HCT116 (cell line): Measurements from ENCODE around the gene CARMIL1. TPM values are rescaled to one million over a fixed set of nuclear protein-coding genes. Genes with fewer than 3 reads are reported as not detected.

Experiments used
- ATAC-seq: fragments of 200-7000 bp; cut with Tn5 transposase; 2 replicates; pipeline ENCODE4 v1.9.1; 2020; ENCODE audit warnings: mild to moderate bottlenecking, moderate library complexity
- BruUV-seq: library from RNA; stranded (reverse); fragments of 400-500 nt; replicated peaks from 2 replicates; lab custom pipeline; 2021; lab: Mats Ljungman, UMichigan
- CTCF ChIA-PET: fragments of 300-600 bp; sonication (Branson Sonifier 250); formaldehyde crosslinking; loops from one replicate; lab custom pipeline; 2021; ENCODE audit warnings: antibody characterized with exemption; lab: Charles Lee
- POLR2A ChIA-PET: fragments of 300-600, 350-600 bp; sonication (Branson Sonifier 250); formaldehyde crosslinking; loops from one replicate; lab custom pipeline; 2021; ENCODE audit warnings: antibody characterized with exemption; lab: Charles Lee
- RAD21 ChIA-PET, 2 experiments: fragments of 300-600 bp; sonication (Branson Sonifier 250); formaldehyde crosslinking; loops; one replicate each; lab custom pipeline; 2023; ENCODE audit warnings: low total read pairs in 2 of 2; ENCODE audit not compliant: uncharacterized antibody in 2 of 2, unreplicated experiment in 2 of 2, low non-redundant PET in 1 of 2; lab: Charles Lee
- DNase-seq: peaks from one replicate; pipeline ENCODE4 v3.0.0-alpha.2; 2010; ENCODE audit warnings: low read depth, low spot score
- H2AFZ ChIP-seq: fragments of 200-600 bp; shearing (Covaris generic), sonication (generic); 2 replicates; pipeline ENCODE4 v1.6.1; 2017; ENCODE audit warnings: low read depth, mixed run types, mixed read lengths, antibody characterized with exemption, low read length; ENCODE audit not compliant: poor library complexity, severe bottlenecking
- H3K27ac ChIP-seq: 2 replicates; pipeline ENCODE4 v1.5.1; 2012; ENCODE audit warnings: low read depth, low read length
- H3K27me3 ChIP-seq: fragments of 200-600 bp; sonication (generic); 2 replicates; pipeline ENCODE4 v1.6.1; 2016; ENCODE audit warnings: mixed run types, low read length, mixed read lengths; ENCODE audit not compliant: insufficient read depth
- H3K36me3 ChIP-seq, 2 experiments: fragments of 200-500 bp in 1 of 2; fragments of 200-600 bp in 1 of 2; sonication (Bioruptor generic) in 1 of 2; sonication (generic) in 1 of 2; 2 replicates each; pipeline versions ENCODE4 v1.5.1 to v1.6.1; 2014 to 2016; ENCODE audit warnings: low read length in 2 of 2, inconsistent platforms in 1 of 2, mixed read lengths in 1 of 2, mixed run types in 1 of 2; ENCODE audit not compliant: insufficient read depth in 2 of 2, control insufficient read depth in 1 of 2
- H3K4me1 ChIP-seq, 2 experiments: fragments of 200-600 bp in 1 of 2; sonication (generic) in 1 of 2; 2 replicates each; pipeline versions ENCODE4 v1.5.1 to v1.6.1; 2012 to 2017; ENCODE audit warnings: low read length in 2 of 2, inconsistent platforms in 1 of 2, mild to moderate bottlenecking in 1 of 2, mixed read lengths in 1 of 2, mixed run types in 1 of 2, moderate library complexity in 1 of 2; ENCODE audit not compliant: insufficient read depth in 2 of 2, control insufficient read depth in 1 of 2
- H3K4me2 ChIP-seq: fragments of 200-600 bp; sonication (generic); 2 replicates; pipeline ENCODE4 v1.6.1; 2017; ENCODE audit warnings: mixed run types, low read length, mixed read lengths
- H3K4me3 ChIP-seq, 2 experiments: fragments of 200-600 bp in 1 of 2; sonication (generic) in 1 of 2; replicated peaks in 1 of 2; 2 replicates each; pipeline ENCODE4 v1.5.1; 2011 to 2016; ENCODE audit warnings: low read length in 2 of 2, control low read depth in 1 of 2, low read depth in 1 of 2, mild to moderate bottlenecking in 1 of 2, mixed read lengths in 1 of 2, mixed run types in 1 of 2
- H3K79me2 ChIP-seq: fragments of 200-600 bp; sonication (generic); 2 replicates; pipeline ENCODE4 v1.6.1; 2017; ENCODE audit warnings: mild to moderate bottlenecking, mixed run types, low read length, moderate library complexity, mixed read lengths; ENCODE audit not compliant: insufficient read depth
- H3K9ac ChIP-seq: fragments of 200-600 bp; sonication (generic); 2 replicates; pipeline ENCODE4 v1.6.1; 2016; ENCODE audit warnings: low read length, mixed read lengths
- H3K9me2 ChIP-seq: fragments of 200-600 bp; sonication (generic), shearing (Covaris generic); 2 replicates; pipeline ENCODE4 v1.6.1; 2017; ENCODE audit warnings: mixed run types, mild to moderate bottlenecking, moderate library complexity; ENCODE audit not compliant: insufficient read depth
- H3K9me3 ChIP-seq, 2 experiments: fragments of 200-500 bp in 1 of 2; fragments of 200-600 bp in 1 of 2; sonication (Bioruptor generic) in 1 of 2; sonication (generic) in 1 of 2; 2 replicates each; pipeline ENCODE4 v1.6.1; 2014 to 2017; ENCODE audit warnings: low read length in 2 of 2, mixed read lengths in 2 of 2, inconsistent platforms in 1 of 2, low read depth in 1 of 2, mild to moderate bottlenecking in 1 of 2, mixed run types in 1 of 2, moderate library complexity in 1 of 2; ENCODE audit not compliant: control insufficient read depth in 1 of 2, insufficient read depth in 1 of 2
- H4K20me1 ChIP-seq: fragments of 200-600 bp; sonication (generic), shearing (Covaris generic); 2 replicates; pipeline ENCODE4 v1.6.1; 2017; ENCODE audit warnings: mixed run types, mild to moderate bottlenecking, moderate library complexity; ENCODE audit not compliant: insufficient read depth
- ATF3 ChIP-seq: IDR thresholded peaks from 2 replicates; pipeline ENCODE4 v1.6.1; 2012
- CTCF ChIP-seq, 3 experiments: fragments of 200-600 bp in 1 of 3; sonication (generic) in 1 of 3; IDR thresholded peaks in 2 of 3; conservative IDR thresholded peaks in 1 of 3; 2 replicates each; pipeline ENCODE4 v1.5.1; 2012 to 2017; ENCODE audit warnings: low read depth in 2 of 3, low read length in 2 of 3, antibody characterized with exemption in 1 of 3, borderline replicate concordance in 1 of 3, control low read depth in 1 of 3, mild to moderate bottlenecking in 1 of 3, mixed read lengths in 1 of 3, mixed run types in 1 of 3, moderate library complexity in 1 of 3; ENCODE audit not compliant: insufficient read depth in 1 of 3
- EGR1 ChIP-seq: IDR thresholded peaks from 2 replicates; pipeline ENCODE4 v1.6.1; 2012; ENCODE audit warnings: low read depth
- ELF1 ChIP-seq: IDR thresholded peaks from 2 replicates; pipeline ENCODE4 v1.6.1; 2012; ENCODE audit warnings: low read depth, borderline replicate concordance
- EZH2phosphoT487 ChIP-seq: fragments of 200-600 bp; IDR thresholded peaks from 2 replicates; pipeline ENCODE4 v1.6.1; 2018; ENCODE audit warnings: antibody characterized with exemption, borderline replicate concordance
- FOSL1 ChIP-seq: IDR thresholded peaks from 2 replicates; pipeline ENCODE4 v1.6.1; 2012; ENCODE audit warnings: low read depth
- MAX ChIP-seq: IDR thresholded peaks from 2 replicates; pipeline ENCODE4 v1.6.1; 2012
- POLR2A ChIP-seq: IDR thresholded peaks from 2 replicates; pipeline ENCODE4 v1.7.0; 2011; ENCODE audit warnings: borderline replicate concordance; ENCODE audit not compliant: insufficient read depth, insufficient read length; ENCODE audit errors: extremely low read depth
- SRF ChIP-seq: IDR thresholded peaks from 2 replicates; pipeline ENCODE4 v1.6.1; 2012; ENCODE audit warnings: low read depth
- TCF7L2 ChIP-seq: IDR thresholded peaks from 2 replicates; pipeline ENCODE4 v1.7.0; 2011; ENCODE audit warnings: borderline replicate concordance, inconsistent platforms; ENCODE audit not compliant: insufficient read depth, insufficient read length; ENCODE audit errors: extremely low read depth
- YY1 ChIP-seq: IDR thresholded peaks from 2 replicates; pipeline ENCODE4 v1.6.1; 2011; ENCODE audit warnings: low read length, low read depth, moderate library complexity, mild to moderate bottlenecking; ENCODE audit not compliant: insufficient replicate concordance; ENCODE audit errors: extremely low read depth
- ZBTB33 ChIP-seq: IDR thresholded peaks from 2 replicates; pipeline ENCODE4 v1.6.1; 2011; ENCODE audit warnings: mild to moderate bottlenecking, low read length, moderate library complexity; ENCODE audit not compliant: insufficient replicate concordance; ENCODE audit errors: extremely low read depth
- ZNF274 ChIP-seq: fragments of 200-500 bp; sonication (Bioruptor generic); IDR thresholded peaks from 2 replicates; pipeline ENCODE4 v1.6.1; 2014; ENCODE audit warnings: mild to moderate bottlenecking, low read depth, low read length, inconsistent platforms
- intact Hi-C: fragments of 100-400 bp; cut with micrococcal nuclease; formaldehyde crosslinking; loops from 2 replicates; pipeline ENCODE4 v1.10.0; 2022
- total RNA-seq: library from RNA; stranded (reverse); gene quantifications from one replicate; pipeline ENCODE4 v1.2.1, GENCODE V29; 2021; ENCODE audit not compliant: unreplicated experiment

The CARMIL1 gene
- total RNA-seq, 1 experiment from 2014 or later: 21.7 TPM

GRCh38 chr6:25596928-25597818 lies 318.0 kb downstream of the CARMIL1 start:
- no peak overlapping the region for H3K27ac ChIP-seq
- H3K4me2 ChIP-seq: no peak overlapping the region
- TF ChIP-seq ELF1 (no peak), EGR1 (no peak), SRF (no peak), EZH2phosphoT487 (no peak), ATF3 (no peak), CTCF (IDR thresholded peaks at IDR 0.05 in 2 of 3, conservative IDR thresholded peaks at IDR 0.05 in 1 of 3; ENCODE audit: borderline replicate concordance in 1 of 3, insufficient read depth in 1 of 3, low read depth in 2 of 3, low read length in 2 of 3) (no peak), YY1 (no peak), ZNF274 (no peak), MAX (no peak), POLR2A (no peak), TCF7L2 (no peak), ZBTB33 (no peak), FOSL1 (no peak)
- TF ChIP-seq, all 23 proteins: peak for 0
- ChIA-PET POLR2A (no interaction called here), CTCF (interaction anchor here (0.7 kb wide), 1 partner anchor 318 kb away, joined by 3 read pairs; the partner anchor contains the start of gene CARMIL1), RAD21 (no interaction called here)
- ATAC-seq (no peak), DNase-seq (no peak)
- no peak overlapping the region for H3K4me3 ChIP-seq
- H3K27me3 ChIP-seq: no peaks in the 10 kb centered on the region
- H4K20me1 ChIP-seq: no peaks in the 10 kb centered on the region
- BruUV-seq: no TSS peak
- intact Hi-C loops: no loop called here
- H2AFZ ChIP-seq: no peak overlapping the region
- no peaks in the 10 kb centered on the region for H3K9me2 ChIP-seq
- H3K9me3 ChIP-seq: no peaks in the 10 kb centered on the region
- H3K4me1 ChIP-seq: no peaks in the 10 kb centered on the region
- H3K79me2 ChIP-seq: no peaks in the 10 kb centered on the region
- no peak overlapping the region for H3K9ac ChIP-seq
- H3K36me3 ChIP-seq: no peaks in the 10 kb centered on the region
